ENCODE measurements around the gene FOXN4.

FOXN4 gene

DNA sequence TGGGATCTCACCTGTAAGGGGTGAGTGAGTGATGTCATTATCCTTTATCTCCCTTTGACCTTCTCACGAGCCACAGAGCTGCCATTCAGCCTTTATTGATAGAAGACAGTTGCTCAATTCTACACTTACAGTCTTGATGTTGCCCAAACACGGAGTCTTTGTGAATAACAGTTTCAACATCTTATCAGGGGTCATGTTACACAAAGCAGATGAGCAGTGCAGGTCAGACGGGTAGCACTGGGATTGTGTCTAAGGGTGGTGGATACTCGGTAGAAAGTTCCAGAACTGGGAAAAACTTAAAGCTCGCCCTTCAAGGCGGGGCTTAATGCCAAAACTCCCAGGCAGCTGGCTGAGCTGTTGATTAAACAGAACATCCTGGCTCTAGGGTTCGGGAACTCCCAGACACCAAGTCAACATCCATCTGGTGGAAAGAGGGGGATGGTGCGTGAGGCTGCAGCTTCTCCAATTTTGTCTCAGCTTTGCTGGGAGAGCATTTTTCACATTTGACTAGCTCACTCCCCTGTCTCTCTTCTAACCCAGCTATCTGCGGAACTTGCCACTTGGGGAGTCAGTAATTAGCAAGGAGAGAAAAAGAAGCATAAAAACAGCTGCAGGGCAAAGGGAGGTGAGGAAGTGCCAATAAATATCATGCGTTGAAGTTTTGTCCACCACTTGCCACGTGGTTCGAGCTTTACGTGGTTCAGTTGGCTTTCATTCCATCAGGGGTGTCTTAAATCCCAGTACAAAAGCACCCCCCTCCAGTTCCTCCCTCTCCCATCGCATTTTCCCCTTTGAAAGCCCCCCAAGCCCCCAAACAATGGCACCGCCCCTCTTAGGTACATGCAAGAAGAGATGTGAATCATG is 31.0 kb downstream of the FOXN4 start:
- DNase-seq: no peak

DNA sequence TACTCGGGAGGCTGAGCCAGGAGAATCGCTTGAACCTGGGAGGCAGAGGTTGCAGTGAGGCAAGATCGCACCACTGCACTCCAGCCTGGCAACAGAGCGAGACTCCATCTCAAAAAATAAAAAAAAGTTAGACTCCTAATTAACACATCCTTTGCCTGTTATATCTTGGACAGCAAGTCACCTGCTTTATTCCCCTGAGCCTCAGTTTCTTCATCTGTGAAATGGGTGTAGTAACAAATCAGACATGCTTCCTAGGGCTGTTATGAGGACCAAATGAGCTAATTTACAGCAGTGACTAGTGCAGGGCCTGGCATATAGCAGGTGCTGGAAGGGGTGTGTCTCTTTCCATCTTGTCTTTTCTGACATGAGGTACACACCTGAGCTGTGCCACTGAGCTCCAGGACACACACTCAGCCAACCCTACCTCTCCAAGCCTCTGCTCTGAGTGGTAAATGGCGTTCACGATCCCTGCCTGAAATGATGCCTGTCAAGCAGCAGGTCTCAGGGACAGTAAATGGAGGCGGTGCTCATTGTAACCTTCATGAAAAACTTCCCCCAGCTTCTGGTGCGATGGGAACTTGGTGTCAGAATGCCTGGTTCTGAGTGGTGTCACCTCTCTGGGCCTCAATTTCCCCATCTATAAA is 31.7 kb downstream of the FOXN4 start:
- DNase-seq: no peak

DNA sequence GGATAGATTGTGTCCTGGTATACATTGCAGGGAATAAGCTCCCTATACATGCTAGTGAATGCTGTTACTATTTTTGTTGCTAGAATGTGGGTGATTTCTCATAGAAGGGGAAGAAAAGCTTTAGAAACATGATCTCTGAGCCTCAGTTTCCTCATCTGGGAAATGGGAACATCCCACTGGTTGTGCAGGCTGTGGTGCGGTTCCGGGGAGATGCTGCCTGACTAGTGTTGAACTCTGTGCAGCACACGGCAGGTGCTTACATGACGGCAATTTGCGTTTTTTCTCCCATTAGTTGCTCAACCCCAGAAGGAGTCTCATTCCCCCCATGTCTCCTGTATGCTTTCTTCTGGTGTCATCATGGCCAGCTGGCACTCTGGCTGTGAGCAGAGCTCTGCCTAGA is 32.9 kb downstream of the FOXN4 start:
- no peak for DNase-seq

DNA sequence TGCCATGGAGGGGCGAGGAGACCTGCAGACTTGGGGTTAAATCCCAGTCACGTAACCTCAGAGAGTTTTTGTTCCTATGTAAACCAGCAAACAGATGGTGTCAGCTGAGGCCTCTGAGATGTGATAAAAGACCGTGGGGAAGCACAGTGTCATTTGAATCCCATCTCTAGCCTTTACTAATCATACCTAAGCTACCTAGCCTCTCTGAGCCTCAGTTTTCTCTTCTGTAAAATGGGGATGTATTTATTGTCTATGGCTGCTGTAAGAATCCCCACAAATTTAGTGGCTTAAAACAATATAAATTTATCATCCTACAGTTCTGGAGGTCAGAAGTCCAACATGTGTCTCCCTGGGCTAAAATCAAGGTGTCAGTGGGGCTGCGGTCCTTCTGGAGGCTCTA is 33.9 kb downstream of the FOXN4 start:
- DNase-seq: no peak

DNA sequence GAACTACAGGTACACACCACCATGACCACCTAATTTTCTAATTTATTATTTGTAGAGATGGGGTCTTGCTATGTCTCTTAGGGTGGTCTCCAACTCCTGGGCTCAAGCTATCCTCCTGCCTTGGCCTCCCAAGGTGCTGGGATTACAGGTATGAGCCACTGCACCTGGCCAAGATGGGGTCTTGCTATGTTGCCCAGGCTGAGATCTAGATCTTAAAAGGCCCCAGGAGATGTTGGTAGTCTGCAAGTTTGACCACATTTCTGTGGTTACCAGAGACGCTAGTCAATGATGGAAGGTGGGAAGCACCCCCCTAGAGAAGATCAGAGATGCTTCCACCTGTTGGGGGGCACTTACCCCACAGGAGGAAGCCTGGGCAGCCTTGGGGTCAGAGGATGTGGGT is 34.7 kb downstream of the FOXN4 start:
- DNase-seq: no peak

DNA sequence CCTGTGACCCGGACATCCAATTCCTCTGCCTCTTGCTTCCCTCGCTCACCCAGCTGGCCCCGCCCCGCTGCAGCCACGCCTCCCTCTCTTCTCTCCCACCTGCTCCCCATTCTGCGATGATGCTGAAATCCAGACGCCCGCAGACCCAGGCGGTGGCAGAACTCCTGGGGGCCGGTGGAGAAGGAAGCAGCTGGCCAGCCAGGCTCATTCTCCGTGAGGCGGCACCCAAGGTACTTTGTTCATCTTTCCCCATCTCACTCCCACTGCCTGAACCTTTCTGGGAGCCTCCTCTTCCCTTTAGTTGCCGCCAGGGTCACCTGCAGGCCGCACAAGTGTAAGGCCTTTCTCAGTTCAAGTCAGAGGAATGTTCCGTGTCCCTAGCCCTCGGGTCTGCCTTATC is 35.7 kb downstream of the FOXN4 start:
- no peak for DNase-seq

DNA sequence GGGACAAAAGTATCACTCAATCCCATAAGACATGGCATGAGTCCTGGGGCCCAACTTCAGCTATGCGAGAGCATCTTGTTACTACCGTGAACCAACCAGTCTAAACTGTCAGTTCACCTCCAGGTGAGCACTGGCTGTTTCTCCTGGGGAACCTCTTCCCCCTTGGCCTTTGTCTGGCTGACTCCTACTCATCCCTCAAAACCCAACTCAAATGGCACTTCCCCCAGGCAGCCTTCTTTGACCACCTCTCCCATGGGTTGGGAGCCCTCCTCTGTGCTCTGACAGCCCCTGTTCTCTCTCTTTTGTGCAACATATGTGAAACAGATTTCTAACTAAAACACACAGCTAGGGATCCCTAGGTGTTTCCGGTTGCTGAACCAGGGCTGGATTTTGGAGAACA is 37.7 kb downstream of the FOXN4 start:
- no peak for DNase-seq

DNA sequence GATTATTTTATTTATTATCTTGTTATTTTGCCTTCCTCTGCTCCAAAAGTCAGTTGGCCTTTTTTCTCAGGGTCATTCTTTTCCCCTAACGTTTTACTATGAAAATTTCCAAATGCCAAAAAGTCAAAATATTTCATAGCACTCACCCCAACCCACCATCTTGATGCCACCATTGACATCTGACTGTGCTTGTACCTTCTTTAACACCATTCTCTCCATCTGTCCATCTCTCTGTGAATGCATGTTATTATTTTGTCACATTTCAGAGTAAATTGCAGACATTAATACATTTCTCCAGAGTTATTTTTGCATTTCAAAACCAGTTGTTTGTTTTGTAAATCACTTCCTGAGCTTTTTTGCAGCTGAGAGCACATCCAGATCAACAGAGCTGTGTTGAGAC is 38.6 kb downstream of the FOXN4 start:
- DNase-seq: no peak

DNA sequence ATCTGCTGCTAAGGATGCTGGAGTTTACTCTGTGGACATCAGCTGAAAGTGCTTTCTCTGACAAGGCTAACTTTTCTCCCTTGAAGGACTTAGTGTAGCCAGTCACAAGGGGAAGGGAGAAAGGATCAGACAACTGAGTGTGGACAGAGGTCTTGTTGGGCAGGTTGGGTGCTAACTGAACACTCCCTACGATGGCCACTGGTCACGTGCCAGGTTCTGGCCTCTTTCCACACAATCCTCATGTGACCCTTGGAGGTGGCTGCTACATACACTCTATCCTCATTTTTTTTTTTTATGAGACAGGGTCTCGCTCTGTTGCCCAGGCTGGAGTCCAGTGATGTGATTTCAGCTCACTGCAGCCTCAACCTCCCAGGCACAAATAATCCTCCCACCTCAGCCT is 39.7 kb downstream of the FOXN4 start:
- DNase-seq: no peak

DNA sequence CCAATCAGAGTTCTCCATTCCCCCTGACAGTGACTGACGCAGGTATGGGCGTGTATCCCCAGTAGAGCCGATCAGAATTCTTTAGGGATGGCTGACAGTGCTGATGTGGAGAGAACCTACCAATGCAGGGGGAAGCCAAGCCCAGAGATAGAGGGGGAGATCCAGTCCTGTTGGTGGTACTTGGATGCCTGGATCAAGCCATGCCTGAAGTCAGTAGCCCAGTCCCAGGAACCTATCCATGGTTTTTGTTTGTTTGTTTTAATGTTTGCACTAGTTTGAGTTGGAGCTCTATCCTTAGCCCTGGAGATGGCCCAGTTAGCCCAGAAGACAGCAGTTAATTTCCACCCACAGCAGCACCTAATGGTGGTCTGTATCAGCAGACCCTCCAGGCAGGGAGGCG is 40.2 kb downstream of the FOXN4 start:
- no peak for DNase-seq

DNA sequence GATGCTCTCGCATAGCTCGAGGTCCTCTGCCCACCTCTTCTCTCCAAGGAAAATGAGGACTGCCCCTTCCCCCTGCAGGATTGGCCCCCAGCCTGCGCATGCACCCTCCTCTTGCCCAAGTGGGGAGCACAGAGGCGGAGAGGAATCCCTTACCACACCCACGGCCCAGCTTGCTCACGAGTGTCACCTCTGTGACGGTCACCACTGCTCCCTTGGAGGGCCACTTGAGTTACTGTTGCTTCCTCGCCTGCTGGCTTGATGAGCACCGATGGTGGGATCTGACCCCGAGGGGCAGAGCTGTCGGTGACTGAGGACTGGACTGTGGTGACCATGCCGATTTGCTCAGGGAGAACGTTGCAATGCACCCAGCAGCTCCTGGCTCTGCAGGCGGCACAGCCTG is 41.7 kb downstream of the FOXN4 start:
- no peak for DNase-seq

DNA sequence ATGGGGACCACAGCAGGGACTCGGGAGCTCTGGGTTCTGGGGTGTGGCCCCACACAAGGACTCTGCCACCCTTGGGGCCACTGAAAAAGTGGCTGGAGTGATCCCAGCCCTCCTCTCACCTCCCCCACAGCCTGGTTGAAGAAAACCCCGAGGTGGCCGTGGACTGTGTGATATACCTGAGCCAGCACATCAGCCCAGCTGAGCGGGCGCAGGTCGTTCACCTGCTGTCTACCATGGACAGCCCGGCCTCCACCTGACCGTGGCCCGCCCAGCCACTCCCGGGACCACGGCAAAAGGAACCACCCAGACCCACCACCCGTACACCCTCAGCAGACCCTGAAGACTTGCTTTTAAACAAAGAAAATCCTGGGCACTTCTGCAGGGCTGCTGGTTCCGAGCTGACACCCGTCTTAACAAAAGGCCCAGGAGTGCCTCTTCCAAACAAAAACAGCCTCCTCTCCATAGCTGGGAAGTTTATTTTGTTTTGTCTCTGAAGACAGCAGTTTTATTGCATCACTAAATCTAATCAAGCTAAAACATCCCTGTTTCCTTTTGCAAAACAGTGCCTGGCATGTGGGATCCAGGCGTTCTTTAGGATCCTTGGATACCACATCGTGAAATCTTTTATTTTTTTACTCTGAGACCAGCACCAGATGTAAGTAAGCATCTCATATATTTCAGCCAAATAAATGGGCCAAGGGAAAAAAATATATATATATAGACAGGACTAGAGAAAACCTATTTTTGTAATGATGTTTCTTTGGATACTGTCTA is 42.8 kb downstream of the FOXN4 start:
- DNase-seq: no peak

DNA sequence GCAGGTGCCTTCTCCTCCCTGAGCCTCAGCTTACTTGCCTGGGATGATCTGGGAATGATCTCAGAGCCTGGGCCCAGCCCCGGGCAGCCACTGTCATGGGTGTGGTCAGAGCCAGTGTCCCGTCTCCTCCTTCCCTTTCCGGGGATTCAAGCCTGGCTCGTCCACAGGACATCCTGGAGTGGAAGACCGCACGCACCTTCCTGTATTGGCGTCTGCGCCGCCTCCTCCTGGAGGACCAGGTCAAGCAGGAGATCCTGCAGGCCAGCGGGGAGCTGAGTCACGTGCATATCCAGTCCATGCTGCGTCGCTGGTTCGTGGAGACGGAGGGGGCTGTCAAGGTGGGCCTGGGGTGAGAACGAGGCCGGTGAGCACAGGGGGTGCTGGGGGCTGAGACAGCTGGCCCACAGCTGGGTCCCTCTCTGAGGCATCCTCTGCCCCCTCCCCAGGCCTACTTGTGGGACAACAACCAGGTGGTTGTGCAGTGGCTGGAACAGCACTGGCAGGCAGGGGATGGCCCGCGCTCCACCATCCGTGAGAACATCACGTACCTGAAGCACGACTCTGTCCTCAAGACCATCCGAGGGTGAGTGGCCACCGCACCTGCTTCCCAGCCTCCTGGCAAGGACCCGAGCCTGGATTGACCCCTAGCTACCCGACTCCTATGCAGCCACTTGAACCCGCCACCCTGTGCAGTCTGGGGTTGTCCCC is 44.0 kb downstream of the FOXN4 start:
- DNase-seq: no peak

DNA sequence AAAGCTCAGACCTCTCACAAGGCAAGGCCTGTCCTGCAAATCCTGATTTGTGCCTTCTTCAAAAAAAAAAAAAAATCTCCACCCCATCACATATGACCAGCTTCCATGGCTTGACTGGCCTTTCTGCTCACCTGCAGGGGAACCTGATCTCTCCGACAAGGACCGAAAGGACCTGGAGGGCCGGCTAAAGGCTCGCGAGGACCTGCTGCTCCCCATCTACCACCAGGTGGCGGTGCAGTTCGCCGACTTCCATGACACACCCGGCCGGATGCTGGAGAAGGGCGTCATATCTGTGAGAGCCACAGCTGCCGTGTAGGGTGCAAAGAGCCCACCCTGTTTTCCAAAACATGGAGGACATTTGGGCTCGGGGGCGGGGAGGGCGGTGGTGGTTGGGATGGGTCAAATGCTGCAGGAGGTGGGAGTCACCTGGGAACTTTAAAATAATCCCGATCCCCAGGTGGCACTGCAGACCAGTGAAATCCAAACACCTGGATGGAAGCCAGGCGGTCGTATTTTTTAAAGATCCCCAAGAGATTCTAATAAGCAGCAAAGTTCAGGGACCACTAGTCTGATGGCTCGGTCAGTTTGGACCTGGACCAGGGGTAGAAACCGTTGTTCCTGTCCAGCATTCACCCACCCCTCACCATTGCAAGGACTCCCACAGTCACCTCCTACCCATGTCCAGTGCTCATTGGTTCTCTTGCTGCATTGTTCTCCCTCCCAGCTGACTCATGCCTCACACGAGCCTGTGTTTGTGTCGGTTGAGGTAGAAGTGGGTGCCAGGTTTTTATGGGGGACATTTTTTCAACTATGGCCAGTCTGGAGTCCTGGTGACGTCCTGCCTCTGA is 44.8 kb downstream of the FOXN4 start:
- DNase-seq: peak; percentile 70 to 72

DNA sequence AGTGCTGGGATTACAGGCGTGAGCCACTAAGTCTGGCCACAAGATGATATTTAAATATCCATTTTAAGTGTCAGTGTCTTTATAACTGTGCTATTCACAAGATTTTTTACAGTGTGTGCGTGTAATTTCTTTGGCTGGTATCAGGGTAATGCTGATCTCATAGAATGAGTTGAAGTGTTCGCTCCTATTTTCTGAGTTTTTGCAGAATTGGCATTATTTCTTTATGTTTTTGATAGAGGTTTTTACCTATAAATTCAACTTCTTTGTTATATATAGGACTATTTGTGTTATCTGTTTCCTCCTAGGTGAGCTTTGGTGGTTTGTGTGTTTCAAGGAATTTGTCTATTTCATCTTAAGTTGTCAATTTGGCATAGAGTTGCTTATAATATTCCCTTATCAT is 45.6 kb downstream of the FOXN4 start:
- no peak for DNase-seq

DNA sequence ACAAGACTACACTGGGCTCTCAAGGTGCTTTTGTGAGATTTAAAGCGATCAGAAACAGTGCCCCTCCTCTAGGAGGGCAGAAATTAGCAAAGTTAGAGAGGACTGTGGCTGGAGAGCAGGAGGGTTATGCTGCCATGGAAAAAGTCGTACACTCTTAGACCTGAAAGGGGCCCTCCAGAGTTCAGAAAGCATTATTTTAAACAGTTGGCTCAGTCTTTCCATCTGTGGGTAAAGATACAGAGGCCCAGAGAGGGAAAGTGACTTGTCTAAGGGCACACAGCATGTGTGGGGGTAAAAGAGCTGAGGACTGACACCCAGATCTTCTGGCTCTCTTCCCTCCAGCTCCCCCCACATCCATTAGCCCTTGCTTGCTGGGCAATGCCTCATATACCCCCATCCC is 47.1 kb downstream of the FOXN4 start:
- DNase-seq: no peak

DNA sequence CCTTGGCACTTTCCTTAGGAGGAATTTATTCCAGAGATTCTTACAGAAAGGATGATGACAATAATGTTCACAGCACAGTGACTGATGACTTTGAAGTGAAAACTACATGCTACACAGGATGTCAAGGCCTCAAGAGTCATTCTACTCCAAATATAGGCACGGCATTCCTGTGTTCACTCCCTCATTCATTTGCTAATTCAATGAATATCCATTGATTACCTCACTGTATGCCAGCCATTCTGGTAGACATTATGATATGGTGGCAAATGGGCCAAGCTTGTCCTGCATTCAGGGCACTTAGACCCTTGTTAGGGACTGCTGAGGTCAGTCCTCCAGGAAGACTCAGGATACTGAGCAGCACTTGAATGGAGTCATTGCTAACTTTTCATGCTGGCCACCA is 48.0 kb downstream of the FOXN4 start:
- no peak for DNase-seq

DNA sequence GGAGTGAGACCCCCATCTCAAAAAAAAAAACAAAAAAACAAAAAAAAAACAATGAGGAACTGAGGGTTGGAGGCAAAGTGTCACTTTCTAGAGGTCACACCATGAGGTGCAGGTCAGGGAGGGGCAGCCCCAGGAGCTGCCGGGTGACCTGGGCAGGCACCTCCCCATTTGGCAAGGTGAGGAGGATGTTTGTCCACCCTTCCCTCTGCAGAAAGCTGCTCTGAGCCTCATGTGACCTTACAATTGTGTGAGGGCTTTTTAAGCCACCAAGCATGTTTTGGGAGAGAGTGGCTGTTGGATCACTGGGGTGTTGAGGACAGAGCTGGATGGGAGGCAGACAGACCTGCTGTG is 49.6 kb downstream of the FOXN4 start:
- no peak for DNase-seq

DNA sequence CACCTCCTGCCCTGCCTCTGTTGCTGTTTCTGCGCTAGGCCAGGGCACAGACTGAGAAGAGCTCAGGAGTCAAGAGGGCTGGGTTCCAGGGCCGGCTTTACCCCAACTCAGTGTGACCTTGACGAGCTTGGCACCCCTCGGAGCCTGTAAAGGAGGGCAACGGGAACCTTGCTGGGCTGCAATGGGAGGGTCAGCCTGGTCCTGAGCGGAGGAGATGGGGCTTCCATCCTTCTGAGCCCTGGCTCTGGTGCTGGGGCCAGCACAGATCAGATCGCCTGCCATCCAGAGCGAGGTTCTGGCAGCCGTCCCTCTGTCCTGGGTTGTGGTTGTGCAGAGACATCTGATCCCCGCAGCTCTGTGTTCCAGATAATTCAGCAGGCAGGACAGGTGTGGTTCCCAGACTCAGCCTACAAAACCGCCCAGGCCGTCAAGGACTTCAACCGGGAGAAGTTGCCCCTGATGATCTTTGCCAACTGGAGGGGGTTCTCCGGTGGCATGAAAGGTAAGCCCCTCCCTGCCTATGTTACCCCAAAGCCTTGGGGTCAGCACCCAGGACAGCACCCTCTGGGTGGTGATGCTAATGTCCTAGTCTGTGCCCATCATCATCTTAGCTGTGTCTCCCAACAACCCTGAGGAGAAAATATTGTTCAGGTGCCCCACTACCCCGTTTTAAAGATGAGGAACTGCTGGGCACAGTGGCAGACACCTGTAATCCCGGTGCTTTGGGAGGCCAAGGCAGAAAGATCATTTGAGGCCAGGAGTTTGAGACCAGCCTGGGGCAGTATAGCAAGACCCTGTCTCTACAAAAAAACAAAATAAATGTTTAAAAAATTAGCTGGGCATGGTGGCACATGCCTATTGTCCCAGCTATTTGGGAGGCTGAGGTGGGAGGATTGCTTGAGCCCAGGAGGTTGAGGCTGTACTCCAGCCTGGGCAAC is 50.2 kb downstream of the FOXN4 start:
- no peak for DNase-seq

DNA sequence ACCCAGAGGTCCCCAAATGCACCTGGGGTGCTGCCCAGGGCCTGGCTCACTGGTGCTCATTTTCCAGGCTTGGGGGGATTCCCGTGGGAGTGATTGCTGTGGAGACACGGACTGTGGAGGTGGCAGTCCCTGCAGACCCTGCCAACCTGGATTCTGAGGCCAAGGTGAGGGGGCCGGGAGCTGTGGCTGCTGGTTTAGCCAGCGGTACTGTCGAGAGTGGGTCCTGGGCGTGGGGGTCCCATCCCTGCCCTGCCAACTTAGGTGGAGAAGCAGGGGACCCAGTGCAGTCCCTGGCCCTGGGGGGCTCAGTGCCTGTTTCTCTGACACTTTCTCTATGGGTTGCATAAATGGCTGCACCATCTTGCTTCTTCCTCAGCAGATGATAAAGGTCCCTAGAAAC is 50.9 kb downstream of the FOXN4 start:
- no peak for DNase-seq

DNA sequence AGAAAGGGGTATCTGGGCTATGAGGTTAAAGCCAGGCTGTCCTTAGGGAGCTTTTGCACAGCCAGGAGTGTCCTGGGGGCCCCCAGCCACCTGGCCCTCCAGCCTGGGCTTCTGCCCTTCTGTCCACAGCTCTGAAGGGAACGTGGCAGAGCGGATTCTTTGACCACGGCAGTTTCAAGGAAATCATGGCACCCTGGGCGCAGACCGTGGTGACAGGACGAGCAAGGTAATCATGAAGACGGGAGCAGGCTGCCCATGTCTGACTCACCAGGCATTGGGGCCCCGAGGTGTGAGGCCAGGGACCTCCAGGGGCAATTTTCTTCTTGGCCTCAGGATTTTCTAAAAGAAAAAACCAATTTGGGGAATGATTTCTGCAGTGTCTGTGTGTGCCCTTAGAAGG is 53.1 kb downstream of the FOXN4 start:
- no peak for DNase-seq
